ENCODE data around the gene TTLL1.

TTLL1 gene

GRCh38 chr22:43088984-43089717 lies at the start of gene TTLL1:
TSS of gene TTLL1 (minus strand) at chr22:43089391. CDS start at chr22:43075586, 13,805 bp downstream.
- no peak for TF ChIP-seq CTCF (conservative IDR thresholded peaks at IDR 0.05; ENCODE audit: low read depth, low read length)
- H3K4me3 ChIP-seq (IDR thresholded peaks at IDR 0.05; ENCODE audit: insufficient read depth, low read depth, low read length): no peak within 1 kb of the TSS
- H3K4me2 ChIP-seq: peak within 1 kb of the TSS; percentile 100
- H3K79me2 ChIP-seq (ENCODE audit: insufficient read depth, low read depth): no peaks in the 10 kb centered on the region
- H3K27me3 ChIP-seq (ENCODE audit: insufficient read depth, low read depth): no peaks in the 10 kb centered on the region
- peak within 1 kb of the TSS; percentile 98 for H2AFZ ChIP-seq (ENCODE audit: low read depth)
- no peaks in the 10 kb centered on the region for H4K20me1 ChIP-seq (ENCODE audit: insufficient read depth)
- H3K9ac ChIP-seq: peak within 1 kb of the TSS; percentile 51; the same call in 1 of the 2 replicates
- H3K36me3 ChIP-seq (ENCODE audit: insufficient read depth): no peaks in the 10 kb centered on the region
- H3K27ac ChIP-seq: peak within 1 kb of the TSS; percentile 43; the same call in 1 of the 2 replicates
- H3K4me1 ChIP-seq (ENCODE audit: low read depth, poor library complexity, severe bottlenecking): peaks cover 46% of the 10 kb centered on the region

GRCh38 chr22:43136801-43137200 lies 47.6 kb upstream of the TTLL1 start:
- Histone ChIP-seq H4K20me1 (ENCODE audit: insufficient read depth) (no peaks in the 10 kb centered on the region), H3K4me1 (ENCODE audit: low read depth, poor library complexity, severe bottlenecking) (peaks cover 3% of the 10 kb centered on the region), H3K79me2 (ENCODE audit: insufficient read depth, low read depth) (peaks cover 8% of the 10 kb centered on the region), H3K4me2 (no peak overlapping the region), H3K27me3 (ENCODE audit: insufficient read depth, low read depth) (no peaks in the 10 kb centered on the region), H3K36me3 (ENCODE audit: insufficient read depth) (no peaks in the 10 kb centered on the region), H3K27ac (no peak overlapping the region), H3K9ac (no peak overlapping the region), H2AFZ (ENCODE audit: low read depth) (no peak overlapping the region), H3K4me3 (IDR thresholded peaks at IDR 0.05; ENCODE audit: insufficient read depth, low read depth, low read length) (no peak overlapping the region)
- TF ChIP-seq CTCF (conservative IDR thresholded peaks at IDR 0.05; ENCODE audit: low read depth, low read length): no peak

- H4K20me1 ChIP-seq (ENCODE audit: insufficient read depth): no peaks in the 10 kb centered on the region
- H3K27ac ChIP-seq: no peak overlapping the region
- peak; percentile 59 for TF ChIP-seq CTCF (conservative IDR thresholded peaks at IDR 0.05; ENCODE audit: low read depth, low read length)
- H3K4me3 ChIP-seq (IDR thresholded peaks at IDR 0.05; ENCODE audit: insufficient read depth, low read depth, low read length): no peak overlapping the region
- no peak overlapping the region for H3K4me2 ChIP-seq
- H3K9ac ChIP-seq: no peak overlapping the region
- H3K27me3 ChIP-seq (ENCODE audit: insufficient read depth, low read depth): no peaks in the 10 kb centered on the region
- no peak overlapping the region for H2AFZ ChIP-seq (ENCODE audit: low read depth)
- H3K36me3 ChIP-seq (ENCODE audit: insufficient read depth): no peaks in the 10 kb centered on the region
- peaks cover 3% of the 10 kb centered on the region; the same call in 1 of the 2 replicates for H3K79me2 ChIP-seq (ENCODE audit: insufficient read depth, low read depth)
- H3K4me1 ChIP-seq (ENCODE audit: low read depth, poor library complexity, severe bottlenecking): no peaks in the 10 kb centered on the region
Observed at GRCh38 chr22:43136255-43136654, 47.1 kb upstream of the TTLL1 start.

GRCh38 chr22:43135565-43135964 lies 46.4 kb upstream of the TTLL1 start:
- Histone ChIP-seq H4K20me1 (ENCODE audit: insufficient read depth) (no peaks in the 10 kb centered on the region), H3K9ac (no peak overlapping the region), H2AFZ (ENCODE audit: low read depth) (no peak overlapping the region), H3K4me2 (no peak overlapping the region), H3K4me1 (ENCODE audit: low read depth, poor library complexity, severe bottlenecking) (peaks cover 2% of the 10 kb centered on the region), H3K36me3 (ENCODE audit: insufficient read depth) (no peaks in the 10 kb centered on the region), H3K79me2 (ENCODE audit: insufficient read depth, low read depth) (no peaks in the 10 kb centered on the region), H3K27ac (no peak overlapping the region), H3K4me3 (IDR thresholded peaks at IDR 0.05; ENCODE audit: insufficient read depth, low read depth, low read length) (no peak overlapping the region), H3K27me3 (ENCODE audit: insufficient read depth, low read depth) (no peaks in the 10 kb centered on the region)
- TF ChIP-seq CTCF (conservative IDR thresholded peaks at IDR 0.05; ENCODE audit: low read depth, low read length): no peak

Measured in KMS-11 (cell line).